Measurements from ENCODE around the gene EPN2. TPM values are rescaled to one million over a fixed set of nuclear protein-coding genes. Genes with fewer than 3 reads are reported as not detected.

EPN2 gene
- total and polyA plus RNA-seq, 10 of the 15 experiments (the other 5 are each of a cell fraction or from before 2014, with no cell fraction given): 0.26 to 8.4 (median 4.7) TPM

DNA sequence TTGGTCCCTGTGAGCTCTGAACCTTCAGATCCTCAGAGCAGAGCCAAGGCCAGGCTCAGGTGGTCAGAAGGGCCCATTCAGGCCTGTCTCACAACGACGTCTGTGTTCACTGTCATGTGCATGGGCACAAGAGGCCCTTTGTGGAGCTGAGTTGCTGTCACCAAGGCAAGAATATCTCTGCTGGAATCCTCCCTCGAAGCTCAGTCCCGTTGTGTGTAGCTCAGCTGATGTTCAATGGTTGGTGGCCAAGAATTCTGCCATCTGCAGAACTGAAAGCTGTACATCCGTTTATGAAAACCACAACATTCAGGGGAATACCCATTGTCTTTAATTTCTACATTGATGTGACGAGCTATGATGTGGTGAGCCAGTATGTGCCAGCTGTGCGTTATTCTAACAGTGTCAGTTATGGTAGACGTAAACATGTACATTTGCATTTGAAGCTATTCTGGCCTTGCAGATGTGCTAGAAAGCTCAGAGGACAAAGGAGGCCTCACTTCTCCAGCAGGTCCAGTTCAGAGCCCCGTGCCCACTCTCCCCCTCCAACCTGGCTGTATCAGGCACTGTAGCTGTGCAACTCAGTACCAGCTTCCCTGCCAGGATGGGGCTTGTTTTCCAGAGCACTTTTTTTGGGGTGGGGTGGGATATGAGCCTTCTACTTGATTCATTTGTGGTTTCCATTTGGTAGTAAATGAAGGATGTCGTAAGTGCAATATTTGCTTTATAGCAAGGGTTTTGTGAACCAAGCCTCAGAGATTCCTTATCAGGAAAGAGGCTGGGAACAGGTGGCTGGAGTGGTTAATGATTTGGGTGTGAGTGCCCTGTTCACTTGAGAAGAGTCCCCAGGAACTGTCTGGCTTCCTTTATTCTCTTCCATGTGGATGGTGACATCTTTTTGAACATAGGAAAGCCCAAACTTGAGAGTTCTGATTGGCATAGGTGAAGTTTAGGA is 69.3 kb downstream of the EPN2 start (continued):
- TF ChIP-seq SUPT20H (IDR thresholded peaks at IDR 0.05; ENCODE audit: borderline replicate concordance, control insufficient read depth, low read depth, low read length): no peak
- TF ChIP-seq NFYA (IDR thresholded peaks at IDR 0.05; ENCODE audit: borderline replicate concordance, low read depth, low read length): no peak
- TF ChIP-seq SIX5 (IDR thresholded peaks at IDR 0.05; ENCODE audit: low read depth, low read length, severe bottlenecking): no peak
- TF ChIP-seq RCOR1 (conservative IDR thresholded peaks at IDR 0.05; ENCODE audit: low read depth, low read length): no peak
- TF ChIP-seq E2F4 (IDR thresholded peaks at IDR 0.05; ENCODE audit: low read depth, low read length): no peak
- no peak; the same call in 1 of the 2 replicates for TF ChIP-seq YY1 (IDR thresholded peaks at IDR 0.05; ENCODE audit: low read depth, low read length)
- peak; percentile 76; the same call in 1 of the 2 replicates for TF ChIP-seq PAX5 (IDR thresholded peaks at IDR 0.05; ENCODE audit: borderline replicate concordance, low read depth, low read length)
- 0 out of 2 replicates have a peak, but pooled peaks have one; percentile 17 for TF ChIP-seq SREBF1 (IDR thresholded peaks at IDR 0.05; ENCODE audit: low read length)
- TF ChIP-seq BACH1 (IDR thresholded peaks at IDR 0.05; ENCODE audit: borderline replicate concordance): no peak
- no peak for TF ChIP-seq WRNIP1 (IDR thresholded peaks at IDR 0.05; ENCODE audit: borderline replicate concordance, low read depth, low read length)
- TF ChIP-seq STAT3 (IDR thresholded peaks at IDR 0.05; ENCODE audit: low read depth, low read length): no peak
- TF ChIP-seq ZSCAN29 (IDR thresholded peaks at IDR 0.05): no peak
- TF ChIP-seq, protein P1, sequence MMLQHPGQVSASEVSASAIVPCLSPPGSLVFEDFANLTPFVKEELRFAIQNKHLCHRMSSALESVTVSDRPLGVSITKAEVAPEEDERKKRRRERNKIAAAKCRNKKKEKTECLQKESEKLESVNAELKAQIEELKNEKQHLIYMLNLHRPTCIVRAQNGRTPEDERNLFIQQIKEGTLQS (IDR thresholded peaks at IDR 0.05; ENCODE audit: borderline replicate concordance, extremely low read depth, low read depth, low read length): no peak
- TF ChIP-seq POU2F2 (IDR thresholded peaks at IDR 0.05; ENCODE audit: borderline replicate concordance, low read depth, low read length): peak; percentile 91; the same call in 2 of the 3 replicates
- TF ChIP-seq, protein P2, sequence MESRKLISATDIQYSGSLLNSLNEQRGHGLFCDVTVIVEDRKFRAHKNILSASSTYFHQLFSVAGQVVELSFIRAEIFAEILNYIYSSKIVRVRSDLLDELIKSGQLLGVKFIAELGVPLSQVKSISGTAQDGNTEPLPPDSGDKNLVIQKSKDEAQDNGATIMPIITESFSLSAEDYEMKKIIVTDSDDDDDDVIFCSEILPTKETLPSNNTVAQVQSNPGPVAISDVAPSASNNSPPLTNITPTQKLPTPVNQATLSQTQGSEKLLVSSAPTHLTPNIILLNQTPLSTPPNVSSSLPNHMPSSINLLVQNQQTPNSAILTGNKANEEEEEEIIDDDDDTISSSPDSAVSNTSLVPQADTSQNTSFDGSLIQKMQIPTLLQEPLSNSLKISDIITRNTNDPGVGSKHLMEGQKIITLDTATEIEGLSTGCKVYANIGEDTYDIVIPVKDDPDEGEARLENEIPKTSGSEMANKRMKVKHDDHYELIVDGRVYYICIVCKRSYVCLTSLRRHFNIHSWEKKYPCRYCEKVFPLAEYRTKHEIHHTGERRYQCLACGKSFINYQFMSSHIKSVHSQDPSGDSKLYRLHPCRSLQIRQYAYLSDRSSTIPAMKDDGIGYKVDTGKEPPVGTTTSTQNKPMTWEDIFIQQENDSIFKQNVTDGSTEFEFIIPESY (IDR thresholded peaks at IDR 0.05): no peak
- no peak for TF ChIP-seq ZNF207 (IDR thresholded peaks at IDR 0.05; ENCODE audit: borderline replicate concordance)
- no peak for TF ChIP-seq ZZZ3 (IDR thresholded peaks at IDR 0.05; ENCODE audit: control insufficient read depth, insufficient read length, low read depth)
- TF ChIP-seq EP300 (IDR thresholded peaks at IDR 0.05; ENCODE audit: borderline replicate concordance in 1 of 2, control insufficient read depth in 1 of 2, low read depth in 2 of 2, low read length in 2 of 2): peak; percentile 79 to 92; a peak in 3 of 4 replicates
- TF ChIP-seq SMC3 (IDR thresholded peaks at IDR 0.05; ENCODE audit: borderline replicate concordance, low read length): no peak
- no peak for TF ChIP-seq ZBED1 (IDR thresholded peaks at IDR 0.05; ENCODE audit: borderline replicate concordance)
- TF ChIP-seq, protein P3, sequence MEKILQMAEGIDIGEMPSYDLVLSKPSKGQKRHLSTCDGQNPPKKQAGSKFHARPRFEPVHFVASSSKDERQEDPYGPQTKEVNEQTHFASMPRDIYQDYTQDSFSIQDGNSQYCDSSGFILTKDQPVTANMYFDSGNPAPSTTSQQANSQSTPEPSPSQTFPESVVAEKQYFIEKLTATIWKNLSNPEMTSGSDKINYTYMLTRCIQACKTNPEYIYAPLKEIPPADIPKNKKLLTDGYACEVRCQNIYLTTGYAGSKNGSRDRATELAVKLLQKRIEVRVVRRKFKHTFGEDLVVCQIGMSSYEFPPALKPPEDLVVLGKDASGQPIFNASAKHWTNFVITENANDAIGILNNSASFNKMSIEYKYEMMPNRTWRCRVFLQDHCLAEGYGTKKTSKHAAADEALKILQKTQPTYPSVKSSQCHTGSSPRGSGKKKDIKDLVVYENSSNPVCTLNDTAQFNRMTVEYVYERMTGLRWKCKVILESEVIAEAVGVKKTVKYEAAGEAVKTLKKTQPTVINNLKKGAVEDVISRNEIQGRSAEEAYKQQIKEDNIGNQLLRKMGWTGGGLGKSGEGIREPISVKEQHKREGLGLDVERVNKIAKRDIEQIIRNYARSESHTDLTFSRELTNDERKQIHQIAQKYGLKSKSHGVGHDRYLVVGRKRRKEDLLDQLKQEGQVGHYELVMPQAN (conservative IDR thresholded peaks at IDR 0.05): no peak

Measured in GM12878 (cell line).